K562 (cell line): ENCODE measurements around the gene BTBD18. TPM values are rescaled to one million over a fixed set of nuclear protein-coding genes. Genes with fewer than 3 reads are reported as not detected.
A peak's percentile ranks its signal among the peaks of the same experiment; 100 is the strongest.

Experiments
- ATAC-seq: fragments of 200-7000 bp; cut with Tn5 transposase; 3 replicates; pipeline ENCODE4 v1.9.1; 2020; ENCODE audit warnings: moderate library complexity
- BruUV-seq: library from RNA; stranded (reverse); fragments of 400-500 nt; replicated peaks from 2 replicates; lab custom pipeline; 2021; lab: Mats Ljungman, UMichigan
- CTCF ChIA-PET: fragments of 300-600 bp; formaldehyde crosslinking; extraction: SDS; loops from one replicate; lab custom pipeline; 2021; ENCODE audit warnings: low intra/inter-chr PET ratio; lab: Yijun Ruan, JAX
- POLR2A ChIA-PET: fragments of 300-600, 350-650 bp; sonication (Branson Sonifier 250); formaldehyde crosslinking; extraction: SDS; loops from one replicate; lab custom pipeline; 2021; ENCODE audit warnings: antibody characterized with exemption, inconsistent platforms; lab: Yijun Ruan, JAX
- DNase-seq, 4 experiments: peaks; one replicate each; pipeline versions ENCODE4 v3.0.0 to v3.0.0-alpha.2; 2011 to 2018; ENCODE audit warnings: low spot score in 3 of 4, mixed read lengths in 3 of 4; ENCODE audit errors: extremely low read depth in 1 of 4
- FAIRE-seq: peaks from 2 replicates; lab custom pipeline; 2011; peaks lifted over from hg19 to GRCh38; lab: Jason Lieb, UNC
- H2AFZ ChIP-seq: 2 replicates; pipeline ENCODE4 v1.6.0; 2011; ENCODE audit warnings: low read depth, low read length, control low read depth, inconsistent platforms
- H3K27ac ChIP-seq: fragments of 200-600 bp; 3 replicates; pipeline ENCODE4 v1.8.0; 2011; ENCODE audit warnings: low read depth, mild to moderate bottlenecking, control low read depth, inconsistent platforms, low read length, moderate library complexity, mixed read lengths; ENCODE audit errors: extremely low read depth
- H3K27me3 ChIP-seq, 2 experiments: fragments of 300-600 bp in 1 of 2; 2 replicates in 1 of 2; 3 replicates in 1 of 2; pipeline versions ENCODE4 v1.6.0 to v1.8.0; 2011; ENCODE audit warnings: inconsistent platforms in 2 of 2, low read length in 2 of 2, mild to moderate bottlenecking in 1 of 2, mixed read lengths in 1 of 2, moderate library complexity in 1 of 2; ENCODE audit not compliant: control insufficient read depth in 2 of 2, insufficient read depth in 2 of 2
- H3K36me3 ChIP-seq: fragments of 300-600 bp; 3 replicates; pipeline ENCODE4 v1.8.0; 2011; ENCODE audit warnings: mild to moderate bottlenecking, low read length, inconsistent platforms; ENCODE audit not compliant: control insufficient read depth, insufficient read depth
- H3K4me1 ChIP-seq, 2 experiments: fragments of 200-600 bp in 1 of 2; replicated peaks in 1 of 2; 2 replicates in 1 of 2; 3 replicates in 1 of 2; pipeline versions ENCODE4 v1.5.1 to v1.8.0; 2011; ENCODE audit warnings: inconsistent platforms in 2 of 2, low read length in 2 of 2, mild to moderate bottlenecking in 1 of 2, mixed read lengths in 1 of 2, moderate library complexity in 1 of 2; ENCODE audit not compliant: control insufficient read depth in 2 of 2, insufficient read depth in 2 of 2
- H3K4me2 ChIP-seq: 2 replicates; pipeline ENCODE4 v1.6.1; 2011; ENCODE audit warnings: low read length, control low read depth, inconsistent platforms, mixed read lengths; ENCODE audit not compliant: insufficient read depth
- H3K4me3 ChIP-seq: fragments of 200-600 bp; sonication (generic), shearing (Covaris generic); 2 replicates; pipeline ENCODE4 v1.5.1; 2016; ENCODE audit warnings: control low read depth, inconsistent platforms
- H3K79me2 ChIP-seq: fragments of 200-600 bp; 3 replicates; pipeline ENCODE4 v1.8.0; 2011; ENCODE audit warnings: low read length, inconsistent platforms; ENCODE audit not compliant: control insufficient read depth, insufficient read depth
- H3K9ac ChIP-seq, 2 experiments: 2 replicates each; pipeline versions ENCODE4 v1.6.0 to v1.6.1; 2011; ENCODE audit warnings: low read depth in 2 of 2, low read length in 2 of 2, control low read depth in 1 of 2, inconsistent platforms in 1 of 2, mild to moderate bottlenecking in 1 of 2, mixed read lengths in 1 of 2; ENCODE audit not compliant: insufficient read depth in 1 of 2
- H3K9me1 ChIP-seq: one replicate; pipeline ENCODE4 v1.6.0; 2011; ENCODE audit warnings: inconsistent platforms, mild to moderate bottlenecking, low read length, moderate library complexity; ENCODE audit not compliant: control insufficient read depth, insufficient read depth
- H3K9me3 ChIP-seq: replicated peaks from 2 replicates; pipeline ENCODE4 v1.5.1; 2011; ENCODE audit warnings: low read depth, low read length, inconsistent platforms; ENCODE audit not compliant: control insufficient read depth, insufficient read depth
- H4K20me1 ChIP-seq: replicated peaks from 2 replicates; pipeline ENCODE4 v1.6.1; 2011; ENCODE audit warnings: low read length, inconsistent platforms, mixed read lengths; ENCODE audit not compliant: control insufficient read depth, insufficient read depth
- PBX2 ChIP-seq, 2 experiments: IDR thresholded peaks in 1 of 2; conservative IDR thresholded peaks in 1 of 2; 2 replicates each; pipeline ENCODE4 v1.6.1; 2016; ENCODE audit warnings: low read depth in 2 of 2, mild to moderate bottlenecking in 1 of 2, missing compliant biosample characterization in 1 of 2, missing genetic modification characterization in 1 of 2, moderate library complexity in 1 of 2
- REST ChIP-seq, 2 experiments: fragments of 450-650 bp; formaldehyde crosslinking in 1 of 2; IDR thresholded peaks; 2 replicates each; pipeline versions ENCODE4 v1.4.0 to v1.6.1; 2014 to 2020; ENCODE audit warnings: mild to moderate bottlenecking in 2 of 2, borderline replicate concordance in 1 of 2, low read depth in 1 of 2
- SP1 ChIP-seq: sonication (generic); formaldehyde crosslinking; IDR thresholded peaks from 2 replicates; pipeline ENCODE4 v1.8.1; 2022; ENCODE audit warnings: mild to moderate bottlenecking, missing genetic modification reagents
- WGBS: fragments of 100-300 bp; shearing (Covaris generic); methylation state at CpG from one replicate; pipeline ENCODE4 v1.1.6; 2016; ENCODE audit warnings: low coverage, mixed read lengths; ENCODE audit not compliant: insufficient coverage; ENCODE audit errors: missing lambda C conversion rate; 5-methylcytosine and 5-hydroxymethylcytosine counted together
- in situ Hi-C: fragments of 300-500 bp; cut with MboI; formaldehyde crosslinking; loops from 4 replicates; pipeline ENCODE4 v1.15.0; 2018; ENCODE audit warnings: inconsistent platforms, mixed read lengths
- intact Hi-C: fragments of 100-400 bp; cut with micrococcal nuclease; formaldehyde crosslinking; loops from 2 replicates; pipeline ENCODE4 v1.14.2; 2022
- polyA plus RNA-seq, 8 experiments: library from polyadenylated mRNA; depleted of rRNA in 4 of 8; stranded (reverse) in 5 of 8; unstranded in 3 of 8; fragments of >200 nt; fragmentation: Nextera tagmentation in 2 of 8; fragmentation: Illumina TruSeq in 1 of 8; extraction: Ambion mirVana in 2 of 8; extraction: Trizol in 1 of 8; gene quantifications; 2 replicates each; pipeline versions ENCODE4 v1.2.1 to v1.2.3, GENCODE V29; 2011 to 2014; ENCODE audit warnings: inconsistent platforms in 1 of 8, missing spikeins in 1 of 8
- total RNA-seq, 7 experiments: library from RNA; depleted of rRNA in 6 of 7; stranded (reverse); fragments of >200 nt in 6 of 7; fragmentation: Illumina TruSeq in 2 of 7; extraction: Trizol in 2 of 7; gene quantifications; 2 replicates each; pipeline versions ENCODE4 v1.2.1 to v1.2.3, GENCODE V29; 2011 to 2021; ENCODE audit warnings: low replicate concordance in 1 of 7
- TF ChIP-seq, protein P1 (sequence below): sonication (generic); IDR thresholded peaks from 2 replicates; pipeline ENCODE4 v1.6.1; 2016
- TF ChIP-seq, protein P2 (sequence below), 2 experiments: fragments of 450-650 bp in 1 of 2; sonication (generic) in 1 of 2; formaldehyde crosslinking in 1 of 2; IDR thresholded peaks in 1 of 2; conservative IDR thresholded peaks in 1 of 2; 2 replicates each; pipeline versions ENCODE4 v1.6.1 to v1.8.1; 2016 to 2023; ENCODE audit warnings: mild to moderate bottlenecking in 2 of 2, moderate library complexity in 2 of 2, inconsistent platforms in 1 of 2, missing genetic modification reagents in 1 of 2

BTBD18 gene
- total and polyA plus RNA-seq, 9 of the 15 experiments (the other 6 are each of a cell fraction or from before 2014, with no cell fraction given): 0.06 TPM; not detected in 8

GRCh38 chr11:57798905-57799559 lies 47.4 kb upstream of the BTBD18 start:
- Histone ChIP-seq H3K9me1 (no peaks in the 10 kb centered on the region), H4K20me1 (no peaks in the 10 kb centered on the region; the same call in 1 of the 2 replicates), H3K4me1 (peaks cover 0 to 19% of the 10 kb centered on the region in 2 experiments; a peak in 3 of 5 replicates), H3K36me3 (peaks cover 62% of the 10 kb centered on the region), H3K9ac (no peak overlapping the region), H3K27me3 (no peaks in the 10 kb centered on the region), H3K4me2 (no peak overlapping the region), H3K9me3 (no peaks in the 10 kb centered on the region), H3K27ac (0 out of 3 replicates have a peak overlapping the region, but pooled peaks have one; percentile 2), H3K79me2 (peaks cover 24% of the 10 kb centered on the region), H2AFZ (no peak overlapping the region), H3K4me3 (no peak overlapping the region)
- ATAC-seq (peak; percentile 90), FAIRE-seq (peak; percentile 62), DNase-seq (peak; percentile 36 to 59 (median 46))
- ChIA-PET CTCF (no interaction called here), POLR2A (interaction anchor here (0.6 to 1.2 kb wide), 2 partner anchors 20 to 47 kb away, joined by 3 to 7 read pairs; partner anchors contain the start of gene BTBD18)
- intact Hi-C loops: loop anchor here (5.0 to 10.0 kb wide), 2 partner anchors 37 to 454 kb away; partner anchors contain the start of gene CTNND1
- no TSS peak for BruUV-seq
- 0% methylated on average over 1 of the region's 1 CpG for WGBS
- in situ Hi-C loops: no loop called here
- TF ChIP-seq SP1 (CRISPR knock-in tag): 0 out of 2 replicates have a peak, but pooled peaks have one; percentile 5
- TF ChIP-seq, protein P1, sequence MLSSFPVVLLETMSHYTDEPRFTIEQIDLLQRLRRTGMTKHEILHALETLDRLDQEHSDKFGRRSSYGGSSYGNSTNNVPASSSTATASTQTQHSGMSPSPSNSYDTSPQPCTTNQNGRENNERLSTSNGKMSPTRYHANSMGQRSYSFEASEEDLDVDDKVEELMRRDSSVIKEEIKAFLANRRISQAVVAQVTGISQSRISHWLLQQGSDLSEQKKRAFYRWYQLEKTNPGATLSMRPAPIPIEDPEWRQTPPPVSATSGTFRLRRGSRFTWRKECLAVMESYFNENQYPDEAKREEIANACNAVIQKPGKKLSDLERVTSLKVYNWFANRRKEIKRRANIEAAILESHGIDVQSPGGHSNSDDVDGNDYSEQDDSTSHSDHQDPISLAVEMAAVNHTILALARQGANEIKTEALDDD: peak; percentile 94
- TF ChIP-seq, protein P2, sequence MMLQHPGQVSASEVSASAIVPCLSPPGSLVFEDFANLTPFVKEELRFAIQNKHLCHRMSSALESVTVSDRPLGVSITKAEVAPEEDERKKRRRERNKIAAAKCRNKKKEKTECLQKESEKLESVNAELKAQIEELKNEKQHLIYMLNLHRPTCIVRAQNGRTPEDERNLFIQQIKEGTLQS (IDR thresholded peaks at IDR 0.05): peak; percentile 64; the same call in 1 of the 2 replicates
- TF ChIP-seq, protein P2 (CRISPR knock-in tag; conservative IDR thresholded peaks at IDR 0.05): no peak
- peak; percentile 13; the same call in 1 of the 2 replicates for TF ChIP-seq REST (IDR thresholded peaks at IDR 0.05; ENCODE audit: borderline replicate concordance)
- TF ChIP-seq REST (CRISPR knock-in tag; IDR thresholded peaks at IDR 0.05; ENCODE audit: low read depth): no peak
- TF ChIP-seq PBX2 (CRISPR knock-in tag; IDR thresholded peaks at IDR 0.05; ENCODE audit: low read depth): no peak
- peak; percentile 74 for TF ChIP-seq PBX2 (tag; conservative IDR thresholded peaks at IDR 0.05; ENCODE audit: low read depth)
